Forelimb muscle (tissue), 1 donor: ENCODE data around the gene ATG9B. TPM values are rescaled to one million over a fixed set of nuclear protein-coding genes. Genes with fewer than 3 reads are reported as not detected.

Experiments
- polyA plus RNA-seq: library from polyadenylated mRNA; unstranded; fragments of 120-200 nt; gene quantifications from one replicate; pipeline ENCODE4 v1.2.1, GENCODE V29; 2013; ENCODE audit not compliant: insufficient read length

ATG9B gene
- polyA plus RNA-seq, 1 donor, result 0.73 TPM

Other genes starting within 250 kb of the ATG9B start
- 14.4 TPM for gene TMEM176B, start 224.1 kb downstream of the ATG9B start, polyA plus RNA-seq
- gene TMEM176A, start 223.7 kb downstream of the ATG9B start, polyA plus RNA-seq, result 14.3 TPM
- not detected for gene AOC1, start 172.0 kb downstream of the ATG9B start, polyA plus RNA-seq
- 24.5 TPM for gene KCNH2, start 46.2 kb downstream of the ATG9B start, polyA plus RNA-seq
- 5.5 TPM for gene NOS3, start 33.5 kb downstream of the ATG9B start, polyA plus RNA-seq
- gene ABCB8, start 4.0 kb upstream of the ATG9B start, polyA plus RNA-seq, result 22.2 TPM
- 6.8 TPM for gene ASIC3, start 24.0 kb upstream of the ATG9B start, polyA plus RNA-seq
- 9.1 TPM for gene CDK5, start 33.4 kb upstream of the ATG9B start, polyA plus RNA-seq
- 55.9 TPM for gene SLC4A2, start 35.1 kb upstream of the ATG9B start, polyA plus RNA-seq
- gene FASTK, start 56.3 kb upstream of the ATG9B start, polyA plus RNA-seq, result 67.0 TPM
- 41.6 TPM for gene TMUB1, start 59.0 kb upstream of the ATG9B start, polyA plus RNA-seq
- 68.3 TPM for gene AGAP3, start 62.0 kb upstream of the ATG9B start, polyA plus RNA-seq
- 3.1 TPM for gene GBX1, start 143.2 kb upstream of the ATG9B start, polyA plus RNA-seq
- gene ASB10, start 162.8 kb upstream of the ATG9B start, polyA plus RNA-seq, result 6.2 TPM
- gene H2BK1, start 186.0 kb upstream of the ATG9B start, polyA plus RNA-seq, result not detected
- gene ABCF2, start 202.7 kb upstream of the ATG9B start, polyA plus RNA-seq, result 17.4 TPM
- gene CHPF2, start 208.0 kb upstream of the ATG9B start, polyA plus RNA-seq, result 20.2 TPM
- 169 TPM for gene SMARCD3, start 224.2 kb upstream of the ATG9B start, polyA plus RNA-seq